T-helper 2 cell treated with Interferon-gamma antibody and Interleukin-4, amounts not matched to agents 5 μg/mL and 100 μg/mL, for 36 hours (primary cell): ENCODE results near the gene SNX30.

Source experiments
- DNase-seq: peaks from one replicate; pipeline ENCODE4 v3.0.0; 2021; ENCODE audit warnings: low spot score
- H3K27ac Mint-ChIP-seq: one replicate; pipeline ENCODE4 v1.8.0; 2021; ENCODE audit warnings: mild to moderate bottlenecking, mixed read lengths
- H3K27me3 Mint-ChIP-seq: one replicate; pipeline ENCODE4 v1.8.0; 2021; ENCODE audit warnings: low read depth, mixed read lengths
- H3K36me3 Mint-ChIP-seq: one replicate; pipeline ENCODE4 v1.8.0; 2021; ENCODE audit warnings: low read depth, mixed read lengths
- H3K4me1 Mint-ChIP-seq: one replicate; pipeline ENCODE4 v1.8.0; 2021; ENCODE audit warnings: low read depth, mixed read lengths
- H3K4me3 Mint-ChIP-seq: one replicate; pipeline ENCODE4 v1.8.0; 2022; ENCODE audit warnings: mild to moderate bottlenecking, moderate library complexity, mixed read lengths
- H3K9me3 Mint-ChIP-seq: one replicate; pipeline ENCODE4 v1.8.0; 2021; ENCODE audit warnings: mixed read lengths

SNX30 gene

DNA sequence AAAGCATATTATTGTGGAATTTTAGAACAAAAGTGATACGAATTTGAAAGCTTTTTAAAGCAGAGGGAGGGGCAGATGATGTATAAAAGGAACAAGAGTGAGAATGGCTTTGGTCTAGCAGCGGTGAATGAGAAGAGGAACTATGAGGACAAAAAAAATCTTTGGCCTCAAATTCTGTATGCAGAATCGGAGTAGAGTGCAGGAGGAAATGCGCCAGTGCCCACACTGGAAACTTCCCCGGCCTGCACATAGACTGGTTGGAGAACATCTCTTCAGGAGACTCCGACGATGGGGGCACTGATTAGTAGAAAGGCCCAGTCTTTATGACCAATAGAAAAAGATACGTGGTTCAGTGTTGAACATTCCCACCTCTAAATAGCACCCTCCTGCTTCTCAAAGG lies 88.8 kb downstream of the SNX30 start:
- Mint-ChIP-seq H3K4me3 (no peak overlapping the region), H3K9me3 (no peaks in the 10 kb centered on the region), H3K27ac (no peak overlapping the region), H3K36me3 (no peaks in the 10 kb centered on the region), H3K4me1 (peaks cover under 1% of the 10 kb centered on the region), H3K27me3 (no peaks in the 10 kb centered on the region)
- DNase-seq, result no peak

- Mint-ChIP-seq H3K27ac (no peak overlapping the region), H3K36me3 (no peaks in the 10 kb centered on the region)
These were observed 90.7 kb downstream of the SNX30 start for GRCh38 chr9:112841261-112841660.

DNA sequence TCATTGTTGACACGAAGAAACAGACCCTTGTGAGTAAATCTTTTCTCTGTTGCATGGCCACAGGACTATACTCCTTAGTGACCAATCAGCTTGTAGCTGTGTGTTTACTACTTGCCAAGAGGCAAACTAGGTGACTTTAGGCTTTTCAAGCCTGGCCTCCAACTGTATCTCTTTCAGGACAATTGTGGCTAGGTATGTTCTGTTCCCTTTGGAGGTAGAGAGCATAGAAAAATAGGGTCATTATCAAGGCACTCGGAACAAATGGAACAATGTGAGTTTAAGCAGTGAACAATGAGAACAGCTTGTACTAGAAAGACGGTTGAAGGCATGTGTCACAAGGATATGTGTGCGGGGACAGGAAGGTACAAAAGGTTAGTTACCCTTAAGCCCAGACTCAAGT lies 92.0 kb downstream of the SNX30 start:
- Mint-ChIP-seq H3K27me3 (no peaks in the 10 kb centered on the region), H3K36me3 (no peaks in the 10 kb centered on the region), H3K9me3 (no peaks in the 10 kb centered on the region), H3K27ac (no peak overlapping the region), H3K4me1 (peaks cover 6% of the 10 kb centered on the region), H3K4me3 (no peak overlapping the region)
- DNase-seq, result no peak

More at GRCh38 chr9:112841261-112841660, 90.7 kb downstream of the SNX30 start:
- DNase-seq, result no peak
- Mint-ChIP-seq H3K4me3 (no peak overlapping the region), H3K27me3 (no peaks in the 10 kb centered on the region), H3K4me1 (peaks cover 6% of the 10 kb centered on the region), H3K9me3 (no peaks in the 10 kb centered on the region)

- H3K4me3 Mint-ChIP-seq, result no peak overlapping the region
- DNase-seq, result peak; percentile 68
- H3K4me1 Mint-ChIP-seq, result peaks cover 6% of the 10 kb centered on the region
- H3K9me3 Mint-ChIP-seq, result no peaks in the 10 kb centered on the region
- no peaks in the 10 kb centered on the region for H3K27me3 Mint-ChIP-seq
- H3K27ac Mint-ChIP-seq, result no peak overlapping the region
- H3K36me3 Mint-ChIP-seq, result no peaks in the 10 kb centered on the region
These were observed 94.4 kb downstream of the SNX30 start for GRCh38 chr9:112844771-112845542.

DNA sequence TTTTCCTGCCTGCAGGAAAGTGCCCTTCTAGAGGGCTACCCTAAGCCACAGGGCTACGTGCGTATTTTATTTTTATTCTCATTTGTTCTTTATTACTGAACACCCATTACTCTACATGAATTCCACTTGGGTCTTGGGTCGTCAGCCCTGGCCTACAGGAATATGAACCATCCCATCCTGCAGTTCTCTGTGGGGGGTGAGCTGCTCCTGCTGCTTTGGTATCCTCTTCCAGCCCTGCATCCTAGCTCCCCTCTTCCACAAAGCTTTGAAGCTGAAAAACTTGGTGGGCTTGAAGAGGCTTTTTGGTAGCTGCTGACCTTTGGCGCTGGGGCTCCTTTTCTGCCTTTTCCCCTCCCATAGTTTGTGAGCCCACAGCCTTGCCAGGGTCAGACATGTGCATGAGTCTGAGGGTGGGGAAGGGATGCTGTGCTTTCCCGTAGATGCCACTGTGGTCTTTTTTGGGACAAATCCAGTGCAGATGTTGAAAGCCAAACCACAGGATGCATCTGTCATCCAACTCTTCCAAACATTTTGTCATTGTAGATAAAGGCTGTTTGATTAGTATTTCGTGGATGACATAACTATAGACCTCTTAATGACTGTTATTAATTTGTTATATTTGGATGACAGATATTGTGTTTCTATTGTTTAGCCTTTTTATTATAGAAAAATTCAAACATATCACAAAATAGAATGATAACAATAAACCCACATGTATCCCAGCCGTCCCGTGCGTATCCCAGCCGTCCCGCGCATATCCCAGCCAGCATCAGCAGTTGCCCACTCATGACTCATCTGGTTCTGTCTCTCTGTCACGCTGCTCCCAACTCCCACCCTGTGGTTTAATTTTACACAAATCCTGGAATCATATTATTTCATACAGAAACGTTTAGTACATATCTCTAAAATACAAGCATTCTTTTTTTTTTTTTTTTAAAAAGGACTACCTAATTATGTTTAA lies 96.2 kb downstream of the SNX30 start:
- no peak for DNase-seq
- Mint-ChIP-seq H3K36me3 (no peaks in the 10 kb centered on the region), H3K27ac (no peak overlapping the region), H3K4me3 (no peak overlapping the region), H3K9me3 (no peaks in the 10 kb centered on the region), H3K27me3 (no peaks in the 10 kb centered on the region), H3K4me1 (peaks cover 6% of the 10 kb centered on the region)

- no peak overlapping the region for H3K27ac Mint-ChIP-seq
- no peak for DNase-seq
- H3K36me3 Mint-ChIP-seq, result no peaks in the 10 kb centered on the region
- no peaks in the 10 kb centered on the region for H3K9me3 Mint-ChIP-seq
- peaks cover 6% of the 10 kb centered on the region for H3K4me1 Mint-ChIP-seq
- H3K4me3 Mint-ChIP-seq, result no peak overlapping the region
- H3K27me3 Mint-ChIP-seq, result no peaks in the 10 kb centered on the region
These were observed 98.0 kb downstream of the SNX30 start for GRCh38 chr9:112848316-112849151.

GRCh38 chr9:112849363-112849922 lies 98.9 kb downstream of the SNX30 start:
- Mint-ChIP-seq H3K9me3 (no peaks in the 10 kb centered on the region), H3K27me3 (no peaks in the 10 kb centered on the region), H3K27ac (no peak overlapping the region), H3K36me3 (no peaks in the 10 kb centered on the region), H3K4me1 (peaks cover 5% of the 10 kb centered on the region), H3K4me3 (no peak overlapping the region)
- DNase-seq, result no peak

- Mint-ChIP-seq H3K4me3 (no peak overlapping the region), H3K27me3 (no peaks in the 10 kb centered on the region), H3K27ac (no peak overlapping the region), H3K4me1 (no peaks in the 10 kb centered on the region), H3K36me3 (no peaks in the 10 kb centered on the region), H3K9me3 (no peaks in the 10 kb centered on the region)
- no peak for DNase-seq
These were observed 100.3 kb downstream of the SNX30 start for GRCh38 chr9:112850840-112851239.

DNA sequence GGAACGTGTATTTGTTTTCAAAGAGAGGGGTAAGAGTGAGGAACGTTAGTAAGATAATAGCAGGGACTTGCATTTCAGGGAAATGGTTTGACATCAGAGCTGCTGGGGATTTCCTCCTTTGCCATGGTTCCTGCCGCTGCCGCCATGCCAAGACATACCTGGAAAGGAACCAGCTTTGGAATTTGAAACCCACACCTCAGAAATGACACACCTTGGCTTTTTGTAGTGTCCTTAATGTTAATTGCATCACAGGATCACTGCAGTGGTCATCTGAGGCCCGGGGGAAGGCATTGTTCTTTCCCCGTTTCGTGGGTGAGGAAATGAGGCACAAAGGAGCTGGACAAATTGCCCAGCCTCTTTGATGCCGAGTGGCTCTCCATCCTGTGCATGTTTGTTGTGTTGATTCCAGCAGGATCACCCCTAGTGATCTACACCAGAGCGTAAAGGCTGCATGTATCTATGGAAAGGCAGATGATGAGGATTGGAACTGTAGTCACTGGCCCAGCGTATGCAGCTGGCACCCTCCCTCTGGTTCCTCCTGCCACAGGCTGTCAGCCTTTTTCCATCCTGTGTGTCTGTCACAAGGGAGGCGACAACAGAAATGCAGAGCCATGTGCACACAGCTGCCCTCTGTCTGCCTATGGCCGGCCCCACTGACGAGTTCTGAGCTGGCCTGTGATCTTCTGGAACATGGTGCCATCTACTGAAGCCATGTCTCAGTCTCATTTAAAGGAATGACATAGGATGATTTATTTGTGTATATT lies 102.4 kb downstream of the SNX30 start:
- Mint-ChIP-seq H3K27ac (no peak overlapping the region), H3K9me3 (no peaks in the 10 kb centered on the region), H3K4me3 (no peak overlapping the region), H3K4me1 (no peaks in the 10 kb centered on the region), H3K36me3 (no peaks in the 10 kb centered on the region), H3K27me3 (no peaks in the 10 kb centered on the region)
- no peak for DNase-seq

GRCh38 chr9:112853882-112854585 lies 103.5 kb downstream of the SNX30 start:
- no peak for DNase-seq
- Mint-ChIP-seq H3K4me3 (no peak overlapping the region), H3K27me3 (no peaks in the 10 kb centered on the region), H3K36me3 (no peaks in the 10 kb centered on the region), H3K4me1 (no peaks in the 10 kb centered on the region), H3K9me3 (no peaks in the 10 kb centered on the region), H3K27ac (no peak overlapping the region)

GRCh38 chr9:112854657-112855056 lies 104.1 kb downstream of the SNX30 start:
- H3K27ac Mint-ChIP-seq, result no peak overlapping the region
- no peaks in the 10 kb centered on the region for H3K27me3 Mint-ChIP-seq
- H3K4me3 Mint-ChIP-seq, result no peak overlapping the region
- H3K36me3 Mint-ChIP-seq, result no peaks in the 10 kb centered on the region
- H3K9me3 Mint-ChIP-seq, result no peaks in the 10 kb centered on the region
- no peaks in the 10 kb centered on the region for H3K4me1 Mint-ChIP-seq
- no peak for DNase-seq

DNA sequence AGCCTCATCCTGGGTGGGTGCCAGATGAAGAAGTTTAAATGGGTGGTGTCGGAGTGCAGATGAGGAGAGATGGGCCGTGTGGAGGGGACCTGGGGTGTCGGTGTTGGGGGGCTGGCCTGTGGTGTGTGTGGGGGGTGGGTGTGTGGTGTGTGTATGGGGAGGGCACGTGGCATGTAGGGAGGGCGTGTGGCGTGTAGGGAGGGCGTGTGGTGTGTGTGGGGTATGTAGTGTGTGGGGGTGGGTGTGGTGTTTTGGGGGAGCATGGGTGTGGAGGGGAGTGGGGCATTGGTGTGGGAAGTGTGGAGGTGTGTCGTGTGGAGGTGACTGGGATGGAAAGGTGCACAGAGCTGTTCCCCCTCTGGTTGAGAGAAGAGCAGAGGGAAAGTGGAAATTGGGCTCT lies 105.6 kb downstream of the SNX30 start:
- Mint-ChIP-seq H3K36me3 (no peaks in the 10 kb centered on the region), H3K4me3 (no peak overlapping the region), H3K27ac (no peak overlapping the region), H3K4me1 (no peaks in the 10 kb centered on the region), H3K27me3 (no peaks in the 10 kb centered on the region), H3K9me3 (no peaks in the 10 kb centered on the region)
- no peak for DNase-seq
